GM12874 (cell line): ENCODE measurements around the gene AACS.

ENCODE experiments used
- CTCF ChIP-seq: IDR thresholded peaks from 2 replicates; pipeline ENCODE4 v1.5.1; 2011; ENCODE audit warnings: low read depth, mild to moderate bottlenecking, control low read depth, low read length, moderate library complexity; ENCODE audit not compliant: insufficient read depth

The AACS gene

GRCh38 chr12:125089626-125090025 lies 24.4 kb downstream of the AACS start:
- no peak for TF ChIP-seq CTCF

GRCh38 chr12:125090437-125090836 lies 25.2 kb downstream of the AACS start:
- TF ChIP-seq CTCF: no peak

- no peak for TF ChIP-seq CTCF
Observed at GRCh38 chr12:125091401-125091800, 26.2 kb downstream of the AACS start.

GRCh38 chr12:125092108-125092871 lies 27.1 kb downstream of the AACS start:
- no peak for TF ChIP-seq CTCF

DNA sequence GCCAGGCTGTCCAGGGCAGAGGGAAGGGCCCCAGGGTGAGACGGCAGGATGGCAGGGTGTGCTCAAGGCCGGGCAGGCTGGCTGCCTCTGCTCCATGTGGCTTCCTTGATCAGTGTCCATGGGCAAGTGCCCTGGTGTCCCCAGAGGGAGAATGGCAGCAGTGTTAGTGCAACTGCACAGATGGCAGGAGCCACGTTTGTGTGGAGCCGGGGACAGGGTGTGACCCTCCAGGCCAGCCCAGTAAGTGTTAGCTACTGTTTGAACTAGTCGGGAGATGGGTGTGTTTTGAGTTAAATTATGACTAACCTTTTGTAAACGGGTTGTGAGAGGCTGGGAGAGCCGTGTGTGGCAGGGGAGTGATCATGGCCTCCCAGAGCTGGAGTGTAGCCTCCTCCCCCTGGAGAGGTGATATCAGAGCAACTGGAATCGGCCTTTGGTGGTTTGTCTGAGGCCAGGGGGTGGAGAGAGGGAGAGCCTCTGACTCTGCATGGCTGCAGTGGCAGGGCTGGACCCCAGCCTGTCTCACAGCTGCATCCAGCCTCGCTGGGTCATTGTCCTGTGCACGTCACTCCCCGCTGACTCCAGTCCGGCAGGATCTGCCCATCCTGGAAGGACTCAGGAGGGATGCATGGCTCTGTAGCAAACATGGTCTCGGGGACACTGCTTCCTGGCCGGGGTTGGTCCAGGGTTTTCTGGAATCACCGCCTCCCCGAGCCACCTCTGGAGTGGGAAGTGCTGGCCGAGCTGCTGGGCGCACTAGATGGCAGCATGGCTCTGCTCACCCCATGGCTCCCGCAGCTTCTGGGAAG lies 27.8 kb downstream of the AACS start:
- TF ChIP-seq CTCF: no peak

GRCh38 chr12:125093681-125094330 lies 28.6 kb downstream of the AACS start:
- TF ChIP-seq CTCF: no peak

- no peak for TF ChIP-seq CTCF
Observed at GRCh38 chr12:125096894-125097293, 31.7 kb downstream of the AACS start.
